Left renal pelvis (tissue), 4 donors: ENCODE results near the gene IKZF3. TPM values are rescaled to one million over a fixed set of nuclear protein-coding genes. Genes with fewer than 3 reads are reported as not detected.
A peak's percentile ranks its signal among the peaks of the same experiment; 100 is the strongest.
"Not testable (repeated sequence)": the region's sequence is repeated elsewhere in the genome, so short reads cannot be mapped to it uniquely, and the experiment has no call there.

Experiments
- DNase-seq, 4 donors: peaks; one replicate each; pipeline ENCODE4 v3.0.0-alpha.2; 2013; ENCODE audit warnings: low read depth in 4 of 4, low spot score in 3 of 4
- polyA plus RNA-seq, 4 donors: library from polyadenylated mRNA; unstranded; fragments of 120-200 nt; gene quantifications; one replicate each; pipeline ENCODE4 v1.2.1, GENCODE V29; 2013; ENCODE audit not compliant: insufficient read length in 4 of 4

Gene IKZF3
- polyA plus RNA-seq, 4 donors: 0.23 to 0.35 (median 0.30) TPM

DNA sequence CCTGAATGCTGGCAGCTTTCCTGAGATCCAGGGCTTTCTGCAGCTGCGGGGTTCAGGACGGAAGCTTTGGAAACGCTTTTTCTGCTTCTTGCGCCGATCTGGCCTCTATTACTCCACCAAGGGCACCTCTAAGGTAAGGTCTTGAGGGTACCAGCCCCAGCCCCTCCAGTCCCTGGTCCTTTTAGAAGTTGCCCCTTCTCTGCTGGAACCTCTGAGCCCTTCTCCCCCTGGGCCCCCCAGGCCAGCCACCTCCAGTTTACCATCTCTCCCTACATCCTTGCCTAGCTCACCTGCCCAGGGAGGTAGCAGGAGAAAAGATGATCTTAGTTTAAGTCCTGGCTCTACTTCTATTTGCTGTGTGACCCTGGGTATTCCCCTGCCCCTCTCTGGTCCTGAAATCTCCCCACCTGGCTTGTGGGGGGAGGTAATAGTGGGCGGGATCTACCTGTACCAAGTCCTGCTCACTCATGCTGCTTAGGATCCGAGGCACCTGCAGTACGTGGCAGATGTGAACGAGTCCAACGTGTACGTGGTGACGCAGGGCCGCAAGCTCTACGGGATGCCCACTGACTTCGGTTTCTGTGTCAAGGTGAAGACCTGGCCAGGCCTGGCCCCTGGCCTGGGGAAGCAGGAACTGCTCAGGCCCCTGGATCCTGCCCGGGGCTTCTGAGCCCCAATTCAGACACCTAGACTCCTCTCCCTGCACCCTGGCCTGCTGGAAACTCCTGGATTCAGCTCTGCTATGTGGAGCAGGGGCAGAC lies 119.9 kb downstream of the IKZF3 start:
- no peak for DNase-seq

DNA sequence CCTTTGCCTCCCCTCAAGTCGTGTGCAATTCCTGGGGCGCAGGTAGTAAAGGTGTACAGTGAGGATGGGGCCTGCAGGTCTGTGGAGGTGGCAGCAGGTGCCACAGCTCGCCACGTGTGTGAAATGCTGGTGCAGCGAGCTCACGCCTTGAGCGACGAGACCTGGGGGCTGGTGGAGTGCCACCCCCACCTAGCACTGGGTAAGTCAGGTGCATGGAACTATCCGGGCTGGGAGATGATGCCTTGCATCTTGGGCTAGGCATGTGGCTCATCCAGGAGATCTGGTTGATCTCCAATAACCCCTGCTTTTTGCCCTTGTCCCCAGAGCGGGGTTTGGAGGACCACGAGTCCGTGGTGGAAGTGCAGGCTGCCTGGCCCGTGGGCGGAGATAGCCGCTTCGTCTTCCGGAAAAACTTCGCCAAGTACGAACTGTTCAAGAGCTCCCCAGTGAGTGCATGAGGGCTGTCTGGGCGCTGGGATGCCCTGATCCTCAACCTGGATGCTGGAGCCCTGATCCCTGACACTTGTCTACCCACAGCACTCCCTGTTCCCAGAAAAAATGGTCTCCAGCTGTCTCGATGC lies 121.2 kb downstream of the IKZF3 start:
- no peak for DNase-seq

DNA sequence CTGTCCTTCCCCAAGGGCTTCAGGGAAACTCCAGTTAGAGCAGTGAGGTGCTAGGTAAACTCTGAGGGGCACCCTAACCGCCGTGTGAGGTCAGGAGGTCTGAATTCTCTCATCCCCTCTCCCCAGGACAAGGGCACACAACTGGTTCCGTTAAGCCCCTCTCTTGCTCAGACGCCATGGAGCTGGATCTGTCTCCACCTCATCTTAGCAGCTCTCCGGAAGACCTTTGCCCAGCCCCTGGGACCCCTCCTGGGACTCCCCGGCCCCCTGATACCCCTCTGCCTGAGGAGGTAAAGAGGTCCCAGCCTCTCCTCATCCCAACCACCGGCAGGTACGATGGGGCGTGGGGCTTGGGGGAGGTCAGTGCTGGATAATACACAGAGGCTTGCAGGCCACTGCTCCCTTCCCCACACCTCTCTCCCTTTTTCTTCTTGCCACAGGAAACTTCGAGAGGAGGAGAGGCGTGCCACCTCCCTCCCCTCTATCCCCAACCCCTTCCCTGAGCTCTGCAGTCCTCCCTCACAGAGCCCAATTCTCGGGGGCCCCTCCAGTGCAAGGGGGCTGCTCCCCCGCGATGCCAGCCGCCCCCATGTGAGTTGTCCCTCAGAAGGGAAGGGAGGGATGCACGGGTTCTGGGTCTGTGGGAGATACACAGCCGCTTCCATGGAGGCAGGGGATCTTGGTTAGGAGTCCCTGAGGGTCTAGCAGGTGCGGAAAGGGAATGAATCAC lies 121.8 kb downstream of the IKZF3 start:
- no peak for DNase-seq

DNA sequence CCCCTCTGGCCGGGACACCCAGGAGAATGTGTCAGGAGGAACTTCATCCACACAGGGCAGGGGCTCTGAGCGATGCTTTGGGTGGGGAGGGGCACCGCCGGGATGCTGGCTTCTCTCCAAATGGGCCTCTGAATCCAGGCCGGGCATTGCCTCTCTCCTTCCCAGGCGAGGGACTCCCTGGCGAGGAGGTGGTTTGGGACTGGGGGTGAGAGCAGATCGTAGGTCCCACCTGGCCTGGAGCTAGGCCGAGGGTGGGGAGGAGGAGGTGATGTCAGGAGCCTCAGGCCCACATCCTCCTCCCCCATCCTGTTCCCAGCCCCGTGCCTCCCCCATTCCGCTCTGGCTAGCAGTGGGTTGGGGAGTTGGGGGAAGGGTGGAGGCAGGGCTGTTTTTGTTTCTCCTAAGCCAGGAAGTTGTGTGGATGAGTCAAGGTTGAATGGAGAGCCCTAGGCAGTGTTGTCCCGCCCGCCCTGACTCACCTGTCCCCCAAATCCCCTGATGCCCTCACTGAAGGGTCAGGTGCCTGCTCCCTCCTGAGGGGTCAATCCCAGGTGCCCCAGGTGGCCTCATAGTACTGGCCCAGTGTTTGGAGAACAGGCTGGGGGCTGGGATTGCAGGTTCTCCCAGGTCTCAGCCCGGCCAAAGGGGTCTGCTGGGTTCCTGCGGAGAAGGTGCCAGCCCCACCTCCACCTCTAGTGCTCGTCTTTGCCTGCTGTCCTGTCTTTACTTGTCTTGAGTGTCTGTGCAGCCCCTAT lies 123.6 kb downstream of the IKZF3 start:
- DNase-seq: no peak

DNA sequence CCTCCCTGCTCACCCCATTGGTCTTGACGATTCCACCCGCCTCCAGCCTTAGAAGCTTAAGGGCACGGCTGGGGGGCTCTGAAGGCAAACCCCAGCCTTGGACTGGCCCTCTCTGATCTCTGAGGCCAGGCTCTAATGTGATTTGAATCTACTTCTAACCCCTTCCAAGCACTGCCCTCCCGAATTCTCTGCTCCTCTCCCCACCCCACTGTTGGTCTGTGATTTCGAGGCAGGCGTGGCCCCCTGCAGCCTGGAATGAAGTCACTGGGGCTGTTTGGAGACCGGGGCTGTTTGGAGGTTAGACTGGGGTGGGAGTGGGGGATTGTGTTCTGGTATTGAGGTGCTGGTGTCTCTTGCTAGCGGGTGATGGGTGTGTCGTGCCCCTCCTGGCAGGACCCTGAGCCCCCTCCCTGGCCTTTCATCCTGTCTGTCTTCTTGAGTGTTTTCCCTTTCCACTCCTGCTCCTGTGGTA lies 124.2 kb downstream of the IKZF3 start:
- DNase-seq: no peak

DNA sequence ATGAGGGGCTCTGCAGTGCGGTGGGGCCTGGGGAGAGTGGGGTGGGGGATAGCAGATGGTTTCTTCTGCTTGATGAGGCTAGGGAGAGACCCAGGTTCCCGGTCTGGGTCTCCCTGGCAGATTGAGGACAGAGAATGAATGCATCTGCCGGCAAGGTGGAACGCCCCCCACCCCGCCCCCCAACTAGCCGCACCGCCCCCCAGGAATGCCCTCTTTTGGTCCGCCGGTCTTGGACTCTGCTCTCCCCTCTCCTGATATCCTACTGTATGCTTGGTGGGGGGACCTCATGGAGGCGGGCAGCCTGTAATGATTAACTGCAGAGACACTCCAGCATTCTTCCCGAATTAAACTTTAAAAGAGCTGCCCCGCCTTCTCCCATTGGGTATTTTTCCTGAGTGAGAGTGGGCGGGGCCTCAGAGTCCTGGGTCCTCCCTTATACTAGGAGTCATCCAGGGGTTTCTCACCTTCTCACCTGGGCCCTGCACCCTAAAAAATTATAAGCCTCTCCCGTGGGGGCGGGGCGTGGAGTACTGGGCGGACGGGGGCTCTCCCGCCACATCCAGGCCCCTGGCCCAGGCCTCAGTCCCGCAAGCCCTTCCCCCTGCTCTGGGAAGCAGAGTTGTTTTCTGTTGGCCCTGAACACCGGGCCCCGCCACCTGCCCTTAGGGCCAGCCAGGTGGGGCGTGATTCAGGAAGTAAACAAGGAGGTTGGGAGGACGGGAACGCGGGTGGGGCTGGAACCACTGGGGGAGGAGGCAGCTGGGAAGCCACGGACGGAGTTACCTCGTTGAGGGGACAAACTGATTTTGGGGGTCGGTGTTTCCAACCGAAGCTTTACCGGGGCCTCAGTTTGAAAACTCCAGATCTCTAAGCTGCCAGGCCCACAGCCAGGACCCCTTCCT lies 124.9 kb downstream of the IKZF3 start:
- DNase-seq: peak in 2 of 4 donors; percentile 79 to 80

DNA sequence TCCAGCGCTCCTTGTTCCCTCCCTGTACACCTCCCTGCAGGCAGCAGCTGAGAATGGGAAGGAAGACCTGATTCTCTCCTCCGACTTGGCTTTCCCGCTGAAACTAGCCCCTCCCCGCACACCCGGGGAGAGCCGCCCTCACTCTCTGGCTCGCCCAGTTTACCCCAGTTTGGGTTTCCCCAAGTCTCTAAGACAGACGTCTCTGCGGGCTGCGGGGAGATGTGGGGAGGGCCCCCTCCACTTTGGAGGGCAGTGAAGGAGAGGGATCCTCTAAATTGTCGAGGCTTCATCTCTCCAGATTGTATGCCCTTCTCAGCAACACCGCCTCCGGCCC lies 125.6 kb downstream of the IKZF3 start:
- DNase-seq: no peak

DNA sequence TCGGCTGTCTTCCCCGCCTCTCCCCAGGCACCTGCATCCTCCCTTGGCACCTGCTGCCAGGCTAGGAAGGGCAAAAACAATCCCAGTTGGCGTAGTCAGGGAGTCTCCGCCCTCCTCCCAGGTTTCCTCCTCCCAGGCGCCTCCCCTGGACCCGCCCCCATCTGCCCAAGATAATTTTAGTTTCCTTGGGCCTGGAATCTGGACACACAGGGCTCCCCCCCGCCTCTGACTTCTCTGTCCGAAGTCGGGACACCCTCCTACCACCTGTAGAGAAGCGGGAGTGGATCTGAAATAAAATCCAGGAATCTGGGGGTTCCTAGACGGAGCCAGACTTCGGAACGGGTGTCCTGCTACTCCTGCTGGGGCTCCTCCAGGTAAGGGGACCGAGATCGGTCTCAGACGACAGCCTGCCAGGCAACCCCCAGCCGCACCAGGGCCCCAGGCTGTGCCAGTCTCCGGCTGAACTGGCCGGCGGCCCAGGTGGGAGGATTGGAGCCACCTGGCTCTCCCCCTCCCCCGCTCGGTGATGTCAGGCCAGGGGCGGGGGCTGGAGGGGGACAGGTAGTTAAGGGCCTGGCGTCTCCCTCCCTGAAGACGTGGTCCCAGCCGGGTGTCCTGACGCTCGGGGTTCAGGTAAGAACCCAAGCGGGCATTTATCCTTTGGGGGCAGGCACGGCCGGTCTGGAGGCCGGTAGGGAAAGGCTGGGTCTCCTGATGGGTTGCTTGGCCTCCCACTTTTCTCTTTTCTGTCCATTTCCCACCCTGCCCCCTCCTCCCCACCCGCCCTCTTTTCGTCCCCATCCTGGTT lies 126.1 kb downstream of the IKZF3 start, which contains the start of gene GRB7:
Gene GRB7 (plus strand): TSS at position 179 of the 808 bp plus-strand sequence. CDS start 4,364 bp downstream, outside the sequence.
- no peak for DNase-seq

DNA sequence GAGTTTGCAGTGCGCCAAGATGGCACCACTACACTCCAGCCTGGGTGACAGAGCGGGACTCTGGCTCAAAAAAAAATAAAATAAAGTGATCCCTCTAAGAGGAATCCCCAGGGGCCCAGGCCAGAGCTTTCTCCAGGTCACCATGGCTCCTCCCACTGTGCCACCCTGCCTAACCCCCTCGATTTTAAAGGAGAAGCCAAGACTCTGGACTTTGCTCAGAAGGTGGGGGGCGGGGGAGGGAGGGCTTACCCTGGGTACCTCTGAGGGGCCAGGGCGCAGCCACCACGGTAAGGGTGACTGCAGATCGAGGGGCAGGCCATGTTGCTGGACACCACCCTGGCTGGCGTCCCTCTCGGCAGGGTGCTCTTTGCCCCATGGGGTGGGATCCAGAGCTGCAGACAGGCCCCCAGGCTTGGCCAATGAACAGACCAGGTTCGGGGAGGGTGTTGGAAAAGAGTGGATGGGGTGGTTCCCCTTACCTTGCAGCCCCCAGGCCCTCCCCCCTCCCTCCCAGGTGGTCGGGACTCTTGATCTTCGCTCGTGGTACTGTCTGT lies 126.8 kb downstream of the IKZF3 start:
- no peak for DNase-seq

DNA sequence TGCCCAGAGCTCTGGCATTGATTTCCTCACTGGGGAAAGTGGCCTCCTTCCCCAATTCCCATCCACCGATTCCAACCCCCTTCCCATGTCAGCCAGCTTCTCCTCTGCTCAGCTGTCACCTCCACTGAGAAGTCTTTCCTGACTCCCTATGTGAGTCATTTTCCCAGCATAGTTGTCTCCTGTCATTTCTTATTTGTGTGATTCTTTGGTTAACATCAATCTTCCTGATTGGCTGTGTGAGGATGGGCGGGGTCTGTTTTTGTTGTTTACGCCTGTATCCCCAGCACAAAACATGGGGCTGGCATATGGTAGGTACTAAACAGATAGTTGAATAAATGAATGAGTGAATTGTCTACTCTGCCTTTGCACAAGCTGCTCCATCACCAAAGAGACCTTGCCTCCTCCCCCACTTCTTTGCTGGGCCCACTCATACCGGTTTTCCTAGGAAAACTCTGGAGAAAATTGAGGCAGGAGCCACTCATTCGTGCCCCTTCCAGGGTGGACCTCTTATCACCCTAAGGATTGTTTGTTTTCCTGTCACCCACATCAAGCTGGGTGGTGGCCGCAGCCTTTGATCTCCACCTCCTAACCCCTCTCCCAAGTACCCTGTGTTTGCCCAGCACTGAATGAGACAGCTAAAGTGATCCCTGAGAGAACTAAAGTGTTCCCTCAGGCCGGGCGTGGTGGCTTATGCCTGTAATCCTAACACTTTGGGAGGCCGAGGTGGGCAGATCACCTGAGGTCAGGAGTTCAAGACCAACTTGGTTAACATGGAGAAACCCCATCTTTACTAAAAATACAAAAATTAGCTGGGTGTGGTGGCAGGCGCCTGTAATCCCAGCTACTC lies 127.6 kb downstream of the IKZF3 start:
- no peak for DNase-seq

DNA sequence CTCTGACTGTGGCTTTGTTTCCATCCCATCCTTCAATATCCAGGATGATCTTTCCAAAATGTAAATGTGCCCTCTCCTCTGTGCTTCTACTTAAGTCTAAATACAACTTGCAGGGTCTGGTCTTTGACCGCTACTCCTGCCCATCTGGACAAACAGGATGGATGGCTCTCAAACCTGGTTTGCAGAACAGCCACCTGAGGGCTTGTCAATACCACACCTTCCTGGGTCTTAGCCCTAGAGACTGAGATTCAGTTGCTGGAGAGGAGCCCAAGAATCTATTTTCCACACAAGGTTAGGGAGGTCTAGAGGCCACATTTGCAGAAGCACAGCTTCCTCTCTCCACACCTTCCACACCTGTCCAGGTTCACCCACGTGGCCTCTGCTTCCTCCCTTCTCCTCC lies 128.2 kb downstream of the IKZF3 start:
- no peak for DNase-seq

DNA sequence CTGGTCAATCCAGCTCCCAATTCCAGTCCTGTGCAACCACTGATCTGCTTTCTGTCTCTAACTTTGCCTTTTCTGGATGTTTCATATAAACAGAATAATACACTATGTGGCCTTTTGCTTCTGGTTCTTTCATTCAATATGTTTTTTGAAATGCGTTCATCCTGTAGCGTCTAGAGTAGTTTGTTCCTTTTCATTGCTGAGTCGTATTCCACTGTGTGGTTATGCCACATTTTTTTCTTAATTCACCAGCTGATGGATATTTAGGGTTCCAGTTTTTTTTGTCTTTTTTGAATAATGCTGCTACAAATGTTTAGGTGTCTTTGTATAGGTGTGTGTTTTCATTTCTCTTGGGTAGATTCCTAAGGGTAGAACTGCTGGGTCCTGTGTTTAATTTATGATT lies 131.5 kb downstream of the IKZF3 start:
- no peak for DNase-seq

DNA sequence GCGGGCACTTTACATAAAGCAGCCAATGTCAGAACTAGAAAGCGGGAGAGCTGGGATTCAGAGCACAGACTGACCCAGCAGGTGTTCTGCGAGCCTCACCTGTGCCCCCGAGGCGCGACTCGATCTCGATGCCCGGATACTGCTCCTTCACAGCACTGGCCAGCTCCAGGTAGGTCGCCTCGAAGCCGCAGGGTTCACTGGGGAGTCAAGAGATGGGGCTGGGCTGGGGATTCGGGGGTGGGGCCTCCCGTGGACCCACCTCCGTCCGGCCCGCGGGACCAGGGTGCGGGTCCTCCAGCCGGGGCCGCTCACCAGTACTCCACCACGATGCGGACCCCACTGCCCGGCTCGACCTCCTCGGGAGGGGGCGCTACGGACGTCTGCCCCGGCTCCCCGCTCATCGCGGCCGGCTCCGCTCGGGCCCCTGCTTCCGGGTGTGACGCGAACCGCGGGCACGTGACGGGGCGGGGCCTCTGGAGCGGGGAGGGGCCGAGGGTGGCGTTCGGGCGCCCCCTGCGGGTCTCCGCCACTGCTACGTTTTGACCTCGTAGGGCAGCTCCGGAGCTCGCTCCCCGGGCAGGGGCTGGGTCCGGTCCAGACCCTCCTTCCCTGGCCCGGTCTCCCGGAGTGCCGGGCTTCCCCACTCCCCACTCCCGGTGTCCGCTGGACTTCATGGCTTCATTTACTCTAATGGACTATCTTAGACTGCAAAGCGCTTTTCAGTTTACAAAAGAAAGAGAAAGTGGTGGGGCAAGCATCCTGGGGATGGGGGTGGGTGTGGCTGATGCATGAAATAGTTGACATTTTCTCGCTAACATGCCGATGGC lies 133.8 kb downstream of the IKZF3 start, which contains the start of gene MIEN1:
Gene MIEN1 (minus strand): TSS at position 438 of the 827 bp plus-strand sequence. CDS start 37 bp downstream, at position 401.
- DNase-seq: no peak

DNA sequence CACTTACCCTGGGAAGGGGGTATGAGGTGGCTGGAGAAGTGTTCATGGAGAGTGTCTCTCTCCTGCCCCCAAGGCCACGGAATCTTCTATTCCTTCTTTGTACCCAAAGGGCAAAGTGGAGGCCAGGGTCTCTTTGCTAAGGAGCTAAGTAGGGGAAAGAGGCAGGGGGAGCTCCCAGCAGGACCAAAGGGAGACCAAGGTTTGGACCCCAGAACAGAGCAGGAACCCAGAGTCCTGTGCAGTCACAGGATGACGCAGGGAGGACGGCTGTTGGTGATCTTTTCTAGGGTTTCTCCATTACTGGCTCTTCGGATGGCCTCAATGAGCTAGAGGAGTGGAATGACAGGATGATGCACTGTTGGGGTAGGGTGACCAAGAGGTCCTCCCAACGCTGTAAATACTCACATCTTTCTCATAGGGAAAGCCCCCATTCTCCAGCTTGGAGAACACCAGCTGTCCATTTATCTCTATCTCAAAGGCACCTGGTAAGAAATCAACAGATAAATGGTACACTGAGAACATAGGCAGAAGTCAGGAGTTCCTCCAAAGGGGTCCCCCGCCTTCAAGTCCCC lies 134.7 kb downstream of the IKZF3 start:
- no peak for DNase-seq

DNA sequence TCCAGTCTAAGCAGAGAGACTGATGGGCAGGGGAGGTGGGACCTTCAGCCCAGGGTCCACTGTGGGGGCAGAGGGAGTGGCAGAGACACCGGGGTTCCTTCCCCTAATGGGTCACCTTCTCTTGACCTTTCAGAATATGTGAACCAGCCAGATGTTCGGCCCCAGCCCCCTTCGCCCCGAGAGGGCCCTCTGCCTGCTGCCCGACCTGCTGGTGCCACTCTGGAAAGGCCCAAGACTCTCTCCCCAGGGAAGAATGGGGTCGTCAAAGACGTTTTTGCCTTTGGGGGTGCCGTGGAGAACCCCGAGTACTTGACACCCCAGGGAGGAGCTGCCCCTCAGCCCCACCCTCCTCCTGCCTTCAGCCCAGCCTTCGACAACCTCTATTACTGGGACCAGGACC lies 136.6 kb downstream of the IKZF3 start:
- DNase-seq: no peak

DNA sequence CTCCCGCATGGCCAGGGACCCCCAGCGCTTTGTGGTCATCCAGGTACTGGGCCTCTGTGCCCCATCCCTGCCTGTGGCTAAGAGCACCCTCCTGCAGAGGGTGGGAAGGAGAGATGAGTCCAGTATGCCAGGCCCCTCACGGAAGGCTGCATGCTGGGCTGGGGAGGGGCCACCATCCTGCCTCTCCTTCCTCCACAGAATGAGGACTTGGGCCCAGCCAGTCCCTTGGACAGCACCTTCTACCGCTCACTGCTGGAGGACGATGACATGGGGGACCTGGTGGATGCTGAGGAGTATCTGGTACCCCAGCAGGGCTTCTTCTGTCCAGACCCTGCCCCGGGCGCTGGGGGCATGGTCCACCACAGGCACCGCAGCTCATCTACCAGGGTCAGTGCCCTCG lies 137.5 kb downstream of the IKZF3 start:
- no peak for DNase-seq

DNA sequence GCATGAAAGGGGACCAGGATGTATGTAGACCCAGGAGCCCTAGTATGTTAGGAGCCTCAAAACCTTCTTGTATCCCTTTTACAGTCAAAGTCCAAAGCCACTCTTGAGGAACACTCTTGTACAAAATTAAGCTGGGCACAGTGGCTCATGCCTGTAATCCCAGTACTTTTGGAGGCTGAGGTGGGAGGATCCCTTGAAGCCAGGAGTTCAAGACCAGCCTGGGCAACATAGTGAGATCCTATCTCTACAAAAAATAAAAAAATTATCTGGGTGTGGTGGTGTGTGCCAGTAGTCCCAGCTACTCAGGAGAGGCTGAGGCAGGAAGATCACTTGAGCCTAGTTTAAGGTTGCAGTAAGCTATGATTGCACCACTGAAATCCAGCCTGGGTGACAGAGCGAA lies 138.2 kb downstream of the IKZF3 start:
- DNase-seq: not testable (repeated sequence)
